OCI-LY7 (cell line): ENCODE measurements around the gene BDH1. TPM values are rescaled to one million over a fixed set of nuclear protein-coding genes. Genes with fewer than 3 reads are reported as not detected.

Source experiments
- BruUV-seq: library from RNA; stranded (reverse); fragments of 400-500 nt; replicated peaks from 2 replicates; lab custom pipeline; 2021; lab: Mats Ljungman, UMichigan
- CTCF ChIA-PET: fragments of 300-600 bp; sonication (Branson Sonifier 250); formaldehyde crosslinking; loops from one replicate; lab custom pipeline; 2022; ENCODE audit warnings: antibody characterized with exemption; ENCODE audit not compliant: unreplicated experiment; lab: Charles Lee
- POLR2A ChIA-PET: fragments of 300-600 bp; sonication (Branson Sonifier 250); formaldehyde crosslinking; loops from one replicate; lab custom pipeline; 2022; ENCODE audit warnings: antibody characterized with exemption; lab: Charles Lee
- DNase-seq: peaks from one replicate; pipeline ENCODE4 v3.0.0-alpha.2; 2015; ENCODE audit warnings: low spot score
- H2AFZ ChIP-seq: fragments of 200-600 bp; sonication (generic), shearing (Covaris generic); 2 replicates; pipeline ENCODE4 v1.6.1; 2014; ENCODE audit warnings: mild to moderate bottlenecking, antibody characterized with exemption, low read length, moderate library complexity
- H3K27ac ChIP-seq: fragments of 200-600 bp; sonication (generic); 2 replicates; pipeline ENCODE4 v1.5.1; 2014; ENCODE audit warnings: mixed run types, low read depth, mild to moderate bottlenecking, moderate library complexity, low read length, inconsistent platforms; ENCODE audit not compliant: poor library complexity, severe bottlenecking
- H3K36me3 ChIP-seq: fragments of 200-600 bp; sonication (generic); 2 replicates; pipeline ENCODE4 v1.6.1; 2014; ENCODE audit warnings: mild to moderate bottlenecking, antibody characterized with exemption, low read length, moderate library complexity, mixed read lengths; ENCODE audit not compliant: insufficient read depth
- H3K4me1 ChIP-seq: fragments of 200-600 bp; sonication (generic); 2 replicates; pipeline ENCODE4 v1.5.1; 2014; ENCODE audit warnings: mild to moderate bottlenecking, low read length; ENCODE audit not compliant: insufficient read depth, poor library complexity, severe bottlenecking
- H3K4me2 ChIP-seq: fragments of 200-600 bp; sonication (generic); 2 replicates; pipeline ENCODE4 v1.6.1; 2014; ENCODE audit warnings: mild to moderate bottlenecking, low read length
- H3K4me3 ChIP-seq: fragments of 200-600 bp; sonication (generic); 2 replicates; pipeline ENCODE4 v1.5.1; 2014; ENCODE audit warnings: mild to moderate bottlenecking, low read depth, low read length; ENCODE audit not compliant: poor library complexity, severe bottlenecking
- H3K79me2 ChIP-seq: fragments of 200-600 bp; sonication (generic); 2 replicates; pipeline ENCODE4 v1.6.1; 2016; ENCODE audit warnings: low read depth, mild to moderate bottlenecking, low read length, moderate library complexity, mixed read lengths; ENCODE audit not compliant: insufficient read depth
- H3K9me2 ChIP-seq: fragments of 200-600 bp; sonication (generic); 2 replicates; pipeline ENCODE4 v1.6.1; 2016; ENCODE audit warnings: mild to moderate bottlenecking, low read length, mixed read lengths; ENCODE audit not compliant: insufficient read depth
- H3K9me3 ChIP-seq: fragments of 200-600 bp; sonication (generic); 2 replicates; pipeline ENCODE4 v1.6.1; 2014; ENCODE audit warnings: mild to moderate bottlenecking, mixed run types, low read length, mixed read lengths
- H4K20me1 ChIP-seq: fragments of 200-600 bp; sonication (generic); 2 replicates; pipeline ENCODE4 v1.6.1; 2014; ENCODE audit warnings: mild to moderate bottlenecking, antibody characterized with exemption, low read length, moderate library complexity, mixed read lengths; ENCODE audit not compliant: insufficient read depth
- EZH2phosphoT487 ChIP-seq: fragments of 200-600 bp; sonication (generic); IDR thresholded peaks from 2 replicates; pipeline ENCODE4 v1.6.1; 2018; ENCODE audit warnings: low read depth, borderline replicate concordance, mild to moderate bottlenecking, mixed run types, antibody characterized with exemption, low read length, moderate library complexity, mixed read lengths
- intact Hi-C: fragments of 100-400 bp; cut with micrococcal nuclease; formaldehyde crosslinking; loops from one replicate; pipeline ENCODE4 v1.10.0; 2022; ENCODE audit not compliant: unreplicated experiment
- total RNA-seq, 2 experiments: library from RNA; depleted of rRNA in 1 of 2; stranded (reverse); fragments of >200 nt in 1 of 2; shearing (Covaris generic) in 1 of 2; gene quantifications; 2 replicates each; pipeline ENCODE4 v1.2.3, GENCODE V29; 2014 to 2022
- TF ChIP-seq, protein P1 (sequence below): fragments of 200-600 bp; sonication (generic); conservative IDR thresholded peaks from 2 replicates; pipeline ENCODE4 v1.5.1; 2014; ENCODE audit warnings: mild to moderate bottlenecking, antibody characterized with exemption, low read length, moderate library complexity, mixed read lengths

Gene BDH1
- total RNA-seq, 2 experiments from 2014 or later: 14.1 to 14.5 TPM

DNA sequence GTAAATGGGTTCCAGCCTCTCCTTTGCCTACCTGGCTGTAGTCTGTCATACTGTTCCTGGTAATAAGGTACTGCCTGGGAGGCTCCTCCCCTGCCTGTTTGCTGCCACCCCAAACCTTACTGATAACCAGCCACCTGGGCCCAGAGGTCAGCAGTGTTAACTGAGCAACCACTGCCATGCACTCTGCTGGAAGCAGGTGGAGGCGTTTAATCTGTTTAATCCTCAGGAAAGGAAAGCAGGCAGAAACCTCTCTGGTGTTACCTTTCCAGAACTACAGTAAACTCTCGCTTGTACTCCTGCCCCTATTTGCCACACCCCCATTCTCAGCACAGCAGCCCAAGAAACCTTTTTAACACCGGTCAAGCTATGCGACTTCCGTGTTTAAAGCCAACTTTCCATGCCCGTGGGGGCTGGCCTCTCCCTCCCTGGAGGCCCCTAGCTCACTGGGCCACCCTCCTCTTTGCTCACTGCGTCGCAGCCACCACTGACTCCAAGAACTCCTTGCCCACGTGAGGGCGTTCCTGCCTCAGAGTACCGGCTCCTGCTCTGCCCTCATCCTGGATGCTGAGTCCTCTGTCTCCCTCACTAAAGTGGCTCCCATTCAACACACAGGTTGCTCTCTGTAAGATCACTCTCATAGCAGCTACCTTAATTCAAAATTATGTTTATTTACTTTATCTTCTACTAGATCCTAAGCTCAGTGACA is 8.3 kb downstream of the BDH1 start:
- Histone ChIP-seq H3K4me2 (no peak overlapping the region), H3K27ac (no peak overlapping the region), H3K79me2 (no peaks in the 10 kb centered on the region), H3K4me3 (no peak overlapping the region), H3K9me2 (no peaks in the 10 kb centered on the region), H3K36me3 (no peaks in the 10 kb centered on the region), H3K9me3 (no peaks in the 10 kb centered on the region), H2AFZ (no peak overlapping the region), H4K20me1 (no peaks in the 10 kb centered on the region), H3K4me1 (no peaks in the 10 kb centered on the region)
- intact Hi-C loops: no loop called here
- TF ChIP-seq, protein P1, sequence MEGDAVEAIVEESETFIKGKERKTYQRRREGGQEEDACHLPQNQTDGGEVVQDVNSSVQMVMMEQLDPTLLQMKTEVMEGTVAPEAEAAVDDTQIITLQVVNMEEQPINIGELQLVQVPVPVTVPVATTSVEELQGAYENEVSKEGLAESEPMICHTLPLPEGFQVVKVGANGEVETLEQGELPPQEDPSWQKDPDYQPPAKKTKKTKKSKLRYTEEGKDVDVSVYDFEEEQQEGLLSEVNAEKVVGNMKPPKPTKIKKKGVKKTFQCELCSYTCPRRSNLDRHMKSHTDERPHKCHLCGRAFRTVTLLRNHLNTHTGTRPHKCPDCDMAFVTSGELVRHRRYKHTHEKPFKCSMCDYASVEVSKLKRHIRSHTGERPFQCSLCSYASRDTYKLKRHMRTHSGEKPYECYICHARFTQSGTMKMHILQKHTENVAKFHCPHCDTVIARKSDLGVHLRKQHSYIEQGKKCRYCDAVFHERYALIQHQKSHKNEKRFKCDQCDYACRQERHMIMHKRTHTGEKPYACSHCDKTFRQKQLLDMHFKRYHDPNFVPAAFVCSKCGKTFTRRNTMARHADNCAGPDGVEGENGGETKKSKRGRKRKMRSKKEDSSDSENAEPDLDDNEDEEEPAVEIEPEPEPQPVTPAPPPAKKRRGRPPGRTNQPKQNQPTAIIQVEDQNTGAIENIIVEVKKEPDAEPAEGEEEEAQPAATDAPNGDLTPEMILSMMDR: no peak
- TF ChIP-seq EZH2phosphoT487: no peak
- ChIA-PET POLR2A (no interaction called here), CTCF (no interaction called here)
- no peak for DNase-seq
- BruUV-seq: no TSS peak

DNA sequence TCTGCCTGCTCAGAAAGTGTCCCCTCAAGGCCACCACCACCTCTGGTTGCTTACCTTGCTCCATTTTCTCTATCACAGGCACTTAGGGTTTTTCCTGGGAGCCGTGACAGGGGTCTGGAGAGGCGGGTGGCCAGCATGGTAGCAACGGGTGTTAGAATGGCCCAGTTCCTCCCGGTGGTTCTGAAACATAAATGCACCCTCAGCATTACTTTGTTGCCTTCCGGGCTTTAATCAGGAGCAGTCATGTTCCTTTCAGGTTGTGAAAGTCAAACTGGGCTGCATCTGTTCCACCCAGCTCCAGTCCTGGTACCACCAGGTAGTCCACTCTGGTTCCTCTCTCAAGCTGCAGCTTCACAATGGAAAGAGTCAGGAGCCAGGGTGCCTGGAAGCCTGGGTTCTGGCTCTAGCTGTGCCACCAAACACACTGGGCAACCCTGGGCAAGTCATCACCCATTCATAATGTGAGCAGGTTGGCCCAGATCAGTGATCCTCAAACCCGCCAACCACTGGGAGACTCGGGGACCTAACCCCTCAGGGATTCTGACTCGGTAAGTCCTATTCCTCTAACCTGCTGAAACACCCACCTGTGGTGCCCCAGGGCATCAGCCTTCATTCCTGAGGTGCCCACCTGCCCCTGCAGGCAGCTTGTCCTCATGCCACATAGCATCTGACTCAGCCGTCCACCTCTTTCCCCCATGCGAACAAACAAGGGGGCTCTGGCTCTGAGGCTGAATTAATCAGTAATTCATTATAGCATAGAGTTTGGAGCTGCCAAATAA is 9.3 kb downstream of the BDH1 start:
- intact Hi-C loops: no loop called here
- no peaks in the 10 kb centered on the region for H3K9me3 ChIP-seq
- H4K20me1 ChIP-seq: no peaks in the 10 kb centered on the region
- no peak for DNase-seq
- H3K9me2 ChIP-seq: no peaks in the 10 kb centered on the region
- ChIA-PET CTCF (no interaction called here), POLR2A (no interaction called here)
- H3K4me1 ChIP-seq: no peaks in the 10 kb centered on the region
- no peak overlapping the region for H2AFZ ChIP-seq
- H3K79me2 ChIP-seq: no peaks in the 10 kb centered on the region
- H3K36me3 ChIP-seq: no peaks in the 10 kb centered on the region
- no peak for TF ChIP-seq EZH2phosphoT487
- TF ChIP-seq, protein P1: no peak
- BruUV-seq: no TSS peak
- H3K27ac ChIP-seq: no peak overlapping the region
- no peak overlapping the region for H3K4me3 ChIP-seq
- H3K4me2 ChIP-seq: no peak overlapping the region

DNA sequence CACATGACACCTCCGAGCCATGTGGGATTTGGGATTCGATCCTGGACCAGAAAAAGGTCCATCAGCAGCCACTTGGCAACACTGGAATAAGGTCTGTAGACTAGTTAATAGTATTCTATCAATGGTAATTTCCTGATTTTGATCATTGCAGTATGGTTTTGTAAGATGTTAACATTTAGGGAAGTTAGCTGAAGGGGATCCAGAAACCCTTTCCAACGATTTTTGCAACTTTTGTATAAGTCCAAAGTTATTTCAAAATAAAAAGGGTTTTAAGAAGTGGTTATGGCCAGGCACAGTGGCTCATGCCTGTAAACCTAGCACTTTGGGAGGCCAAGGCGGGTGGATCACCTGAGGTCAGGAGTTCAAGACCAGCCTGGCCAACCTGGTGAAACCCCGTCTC is 10.2 kb downstream of the BDH1 start:
- Histone ChIP-seq H2AFZ (no peak overlapping the region), H3K4me3 (no peak overlapping the region), H3K36me3 (no peaks in the 10 kb centered on the region), H3K27ac (no peak overlapping the region), H3K4me1 (no peaks in the 10 kb centered on the region), H3K9me2 (no peaks in the 10 kb centered on the region), H3K9me3 (no peaks in the 10 kb centered on the region), H4K20me1 (no peaks in the 10 kb centered on the region), H3K4me2 (no peak overlapping the region), H3K79me2 (no peaks in the 10 kb centered on the region)
- ChIA-PET CTCF (no interaction called here), POLR2A (no interaction called here)
- BruUV-seq: no TSS peak
- TF ChIP-seq, protein P1: no peak
- TF ChIP-seq EZH2phosphoT487: no peak
- intact Hi-C loops: no loop called here
- no peak for DNase-seq
